Measurements from ENCODE around the gene FAM3A. TPM values are rescaled to one million over a fixed set of nuclear protein-coding genes. Genes with fewer than 3 reads are reported as not detected.

FAM3A gene
- total RNA-seq, 1 experiment from 2014 or later, result 8.2 TPM

GRCh38 chrX:154478728-154479622 lies 37.1 kb downstream of the FAM3A start, which contains the start of gene LAGE3:
Gene LAGE3 (minus strand): TSS chrX:154479281. CDS start chrX:154478915, 366 bp downstream.
- peak; percentile 89 for DNase-seq (ENCODE audit: low read depth)

GRCh38 chrX:154477891-154478477 lies 38.0 kb downstream of the FAM3A start:
- DNase-seq (ENCODE audit: low read depth), result no peak

DNA sequence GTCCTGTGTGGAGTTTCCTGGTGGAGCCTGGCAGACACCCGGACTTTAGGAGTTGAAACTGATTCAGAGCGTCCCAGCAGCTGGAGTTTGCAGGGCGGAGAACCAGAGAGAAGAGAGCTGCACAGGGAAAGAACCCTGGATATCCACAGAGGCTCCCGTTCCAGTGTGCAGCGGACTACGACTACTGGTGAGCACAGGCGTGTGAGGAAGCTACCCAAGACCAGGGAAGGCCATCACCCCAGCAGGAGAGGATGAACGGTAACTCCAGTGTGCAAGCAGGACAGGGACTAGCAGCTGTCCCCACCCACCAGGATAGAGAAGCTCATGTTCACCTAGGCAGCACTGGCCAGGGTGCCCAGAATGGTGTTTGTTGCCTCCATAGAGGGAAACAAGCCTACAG lies 39.2 kb downstream of the FAM3A start:
- no peak for DNase-seq (ENCODE audit: low read depth)

DNA sequence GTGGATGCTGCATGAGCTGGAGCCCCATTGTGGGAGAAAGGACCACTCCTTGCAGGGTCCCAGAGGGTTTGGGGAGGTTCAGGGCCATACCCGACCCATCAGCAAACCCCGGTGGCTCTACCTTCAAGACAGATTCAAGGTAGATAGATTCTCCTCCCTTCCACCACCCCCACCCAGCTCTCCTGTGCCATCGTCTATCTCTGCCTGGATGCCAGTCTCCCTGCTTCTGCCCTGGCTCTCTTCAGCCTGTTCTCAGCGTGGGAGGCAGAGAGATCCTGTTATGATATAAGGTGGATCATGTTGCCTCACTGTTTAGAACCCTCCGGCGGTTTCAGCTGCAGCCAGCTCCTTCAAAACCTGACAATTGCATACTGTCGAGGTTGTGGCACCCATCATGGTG lies 42.3 kb downstream of the FAM3A start:
- no peak for DNase-seq (ENCODE audit: low read depth)

- DNase-seq (ENCODE audit: low read depth), result no peak
These were observed 43.1 kb downstream of the FAM3A start for GRCh38 chrX:154472685-154473632.

DNA sequence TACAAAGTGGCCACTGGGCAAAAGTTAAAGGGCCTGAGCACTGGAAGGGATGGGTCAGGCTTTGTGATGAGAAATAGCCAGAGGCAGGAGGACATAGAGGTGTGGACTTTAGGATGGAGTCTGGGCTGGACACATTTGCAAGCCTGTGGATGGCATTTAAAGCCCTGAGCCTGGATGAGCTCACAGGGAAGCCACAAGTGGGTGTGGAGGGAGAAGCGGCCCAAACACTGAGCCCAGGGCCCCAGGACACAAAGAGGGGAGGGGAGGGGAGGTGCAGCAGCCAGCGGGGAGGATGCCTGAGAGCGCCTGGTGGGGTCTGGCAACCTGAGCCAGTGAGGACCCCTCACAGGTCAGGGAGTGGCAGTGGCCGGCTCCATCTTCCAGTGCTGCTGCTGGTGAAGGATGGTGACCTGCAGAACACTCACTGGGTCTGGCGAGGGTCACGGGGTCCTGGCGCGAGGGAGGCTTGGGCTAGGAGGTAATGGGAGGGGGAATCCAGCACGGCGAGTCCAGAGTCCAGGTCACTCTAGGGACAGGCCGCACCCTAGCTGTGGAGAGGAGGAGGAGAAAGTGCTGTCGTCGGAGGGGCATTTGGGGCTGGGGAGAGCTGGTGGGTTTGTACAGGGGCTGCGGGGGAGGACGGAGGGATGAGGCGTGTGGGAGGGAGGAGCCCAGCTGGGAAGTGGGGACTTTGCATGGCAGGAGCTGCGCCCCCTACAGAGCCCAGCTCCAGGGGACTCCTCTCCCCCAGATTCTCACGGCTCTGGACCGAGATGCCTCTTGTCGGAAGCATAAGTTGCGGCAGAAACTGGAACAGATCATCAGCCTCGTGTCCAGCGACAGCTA lies 44.0 kb downstream of the FAM3A start:
- DNase-seq (ENCODE audit: low read depth), result no peak

GRCh38 chrX:154470914-154471568 lies 45.0 kb downstream of the FAM3A start:
- DNase-seq (ENCODE audit: low read depth), result no peak

GRCh38 chrX:154470434-154470833 lies 45.6 kb downstream of the FAM3A start:
- DNase-seq (ENCODE audit: low read depth), result no peak

DNA sequence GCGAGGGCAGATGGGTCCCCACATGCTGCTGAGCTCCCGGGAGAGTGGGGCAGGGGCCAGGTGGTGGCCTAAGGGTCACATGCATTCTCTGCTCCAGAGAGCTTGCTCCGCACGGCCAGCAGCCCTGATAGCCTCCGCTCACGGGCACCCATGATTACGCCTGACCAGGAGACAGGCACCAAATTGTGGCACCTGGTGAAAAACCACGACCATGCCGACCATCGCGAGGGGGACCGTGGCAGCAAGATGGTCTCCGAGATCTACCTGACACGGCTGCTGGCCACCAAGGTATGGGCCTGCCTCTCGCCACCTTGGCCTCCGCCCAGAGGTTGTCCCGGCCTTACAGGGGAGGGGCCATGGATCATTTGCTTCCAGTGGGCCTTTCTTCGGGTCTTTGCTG lies 46.2 kb downstream of the FAM3A start:
- no peak for DNase-seq (ENCODE audit: low read depth)

GRCh38 chrX:154469114-154469513 lies 46.9 kb downstream of the FAM3A start:
- DNase-seq (ENCODE audit: low read depth), result no peak

- no peak for DNase-seq (ENCODE audit: low read depth)
These were observed 47.8 kb downstream of the FAM3A start for GRCh38 chrX:154468217-154468616.

DNA sequence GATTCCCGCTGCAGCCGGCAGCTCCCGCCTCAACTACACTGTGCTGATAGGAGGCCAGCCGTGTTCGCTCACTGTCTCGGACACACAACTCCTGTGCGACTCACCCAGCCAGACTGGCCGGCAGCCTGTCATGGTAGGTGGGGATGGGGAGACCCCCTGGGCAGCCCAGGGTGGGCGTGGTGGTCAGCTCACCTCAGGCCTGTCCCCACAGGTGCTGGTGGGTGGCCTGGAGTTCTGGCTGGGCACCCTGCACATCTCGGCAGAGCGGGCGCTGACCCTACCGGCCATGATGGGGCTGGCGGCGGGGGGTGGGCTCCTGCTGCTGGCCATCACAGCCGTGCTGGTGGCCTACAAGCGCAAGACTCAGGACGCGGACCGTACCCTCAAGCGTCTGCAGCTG lies 48.5 kb downstream of the FAM3A start:
- no peak for DNase-seq (ENCODE audit: low read depth)

DNA sequence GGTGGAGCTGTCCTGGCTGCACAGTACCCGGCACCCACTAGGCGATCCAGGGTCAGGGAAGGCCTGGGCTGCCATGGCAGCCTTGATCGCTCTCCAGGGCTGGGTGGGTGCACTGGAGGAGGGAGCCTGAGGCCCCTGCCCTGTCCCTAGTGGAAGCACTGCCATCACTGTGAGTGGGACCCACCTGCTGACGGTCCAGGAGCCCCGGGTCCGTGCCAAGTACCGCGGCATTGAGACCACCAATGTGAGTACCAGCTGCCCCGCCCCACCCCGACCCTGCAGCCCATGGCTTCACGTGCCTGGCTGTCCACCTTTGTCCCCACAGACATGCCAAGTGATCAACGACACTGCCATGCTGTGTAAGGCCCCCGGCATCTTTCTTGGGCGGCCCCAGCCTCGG lies 49.1 kb downstream of the FAM3A start:
- DNase-seq (ENCODE audit: low read depth), result no peak

DNA sequence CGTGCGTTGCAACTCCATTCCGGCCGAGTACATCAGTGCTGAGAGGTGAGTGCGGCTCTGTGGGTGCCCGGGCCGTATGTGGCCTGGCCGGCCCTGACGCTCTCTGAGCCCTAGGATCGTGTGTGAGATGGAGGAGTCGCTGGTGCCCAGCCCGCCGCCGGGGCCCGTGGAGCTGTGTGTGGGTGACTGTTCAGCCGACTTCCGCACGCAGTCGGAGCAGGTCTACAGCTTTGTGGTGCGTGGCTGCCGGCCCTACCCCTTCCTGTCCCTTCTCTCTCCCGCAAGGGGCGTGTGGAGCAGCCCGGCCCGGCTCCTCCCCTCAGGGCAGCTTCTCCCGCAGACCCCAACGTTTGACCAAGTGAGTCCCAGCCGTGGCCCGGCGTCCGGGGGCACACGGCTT lies 50.0 kb downstream of the FAM3A start:
- DNase-seq (ENCODE audit: low read depth), result no peak

GRCh38 chrX:154465601-154466000 lies 50.4 kb downstream of the FAM3A start:
- no peak for DNase-seq (ENCODE audit: low read depth)

GRCh38 chrX:154464806-154465365 lies 51.1 kb downstream of the FAM3A start:
- no peak for DNase-seq (ENCODE audit: low read depth)

- DNase-seq (ENCODE audit: low read depth), result no peak
These were observed 52.3 kb downstream of the FAM3A start for GRCh38 chrX:154463611-154464220.

- no peak for DNase-seq (ENCODE audit: low read depth)
These were observed 53.6 kb downstream of the FAM3A start for GRCh38 chrX:154462396-154462795.

- no peak for DNase-seq (ENCODE audit: low read depth)
These were observed 55.7 kb downstream of the FAM3A start for GRCh38 chrX:154460326-154460725.

DNA sequence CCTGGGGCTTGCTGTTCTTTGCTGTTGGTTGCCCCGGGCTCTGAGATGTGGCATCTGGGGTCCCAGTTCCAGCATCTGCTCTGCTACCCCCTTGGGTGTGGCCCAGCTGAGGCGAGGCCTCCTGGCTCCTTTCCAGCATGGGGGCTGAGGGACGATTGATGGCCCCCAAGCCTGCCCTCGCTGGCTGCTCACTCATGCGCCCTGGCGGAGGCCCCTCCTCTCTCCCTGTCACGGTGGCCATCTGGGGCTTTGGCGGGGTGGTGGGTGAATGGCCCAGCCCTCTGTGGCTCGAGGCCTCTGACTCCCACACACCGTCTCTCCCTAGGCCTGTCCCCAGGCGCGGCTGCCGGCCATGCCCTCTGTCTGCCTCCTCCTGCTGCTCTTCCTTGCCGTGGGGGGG lies 56.2 kb downstream of the FAM3A start:
- DNase-seq (ENCODE audit: low read depth), result no peak
